GM19463 (cell line): ENCODE measurements around the gene MAP3K1.
"Not testable (repeated sequence)": the region's sequence is repeated elsewhere in the genome, so short reads cannot be mapped to it uniquely, and the experiment has no call there.

Experiments used
- ATAC-seq: cut with Tn5 transposase; IDR thresholded peaks from one replicate; pipeline ENCODE4 v1.9.1; 2021; ENCODE audit warnings: mild to moderate bottlenecking, moderate library complexity; ENCODE audit not compliant: unreplicated experiment

Gene MAP3K1

GRCh38 chr5:56815658-56816545, 553 bp downstream of the MAP3K1 start:
- peak; percentile 30 for ATAC-seq

GRCh38 chr5:56816546-56817081, 1.3 kb downstream of the MAP3K1 start:
- peak; percentile 36 for ATAC-seq

GRCh38 chr5:56817263-56818014, 2.1 kb downstream of the MAP3K1 start:
- ATAC-seq: no peak

- no peak for ATAC-seq
Observed at GRCh38 chr5:56818450-56819037, 3.2 kb downstream of the MAP3K1 start.

GRCh38 chr5:56819060-56819881, 3.9 kb downstream of the MAP3K1 start:
- no peak for ATAC-seq

GRCh38 chr5:56821868-56822267, 6.5 kb downstream of the MAP3K1 start:
- not testable (repeated sequence) for ATAC-seq

GRCh38 chr5:56822981-56823380, 7.6 kb downstream of the MAP3K1 start:
- no peak for ATAC-seq

- no peak for ATAC-seq
Observed at GRCh38 chr5:56824019-56824418, 8.7 kb downstream of the MAP3K1 start.

GRCh38 chr5:56825222-56825824, 10.0 kb downstream of the MAP3K1 start:
- ATAC-seq: no peak

GRCh38 chr5:56827049-56827448, 11.7 kb downstream of the MAP3K1 start:
- no peak for ATAC-seq

GRCh38 chr5:56827924-56828323, 12.6 kb downstream of the MAP3K1 start:
- no peak for ATAC-seq

GRCh38 chr5:56829137-56829908, 14.0 kb downstream of the MAP3K1 start:
- ATAC-seq: peak; percentile 81

GRCh38 chr5:56831773-56832172, 16.4 kb downstream of the MAP3K1 start:
- ATAC-seq: no peak

GRCh38 chr5:56833325-56833724, 18.0 kb downstream of the MAP3K1 start:
- no peak for ATAC-seq

- ATAC-seq: no peak
Observed at GRCh38 chr5:56837381-56837780, 22.0 kb downstream of the MAP3K1 start.

GRCh38 chr5:56837956-56838355, 22.6 kb downstream of the MAP3K1 start:
- ATAC-seq: no peak

- ATAC-seq: peak; percentile 73
Observed at GRCh38 chr5:56838409-56839039, 23.2 kb downstream of the MAP3K1 start.

GRCh38 chr5:56839062-56839461, 23.7 kb downstream of the MAP3K1 start:
- no peak for ATAC-seq

GRCh38 chr5:56840597-56840996, 25.2 kb downstream of the MAP3K1 start:
- no peak for ATAC-seq
